GM21528 (cell line): ENCODE results near the gene BAZ2B.
A peak's percentile ranks its signal among the peaks of the same experiment; 100 is the strongest.
"Not testable (repeated sequence)": the region's sequence is repeated elsewhere in the genome, so short reads cannot be mapped to it uniquely, and the experiment has no call there.

Experiments used
- ATAC-seq: cut with Tn5 transposase; IDR thresholded peaks from one replicate; pipeline ENCODE4 v1.9.1; 2021; ENCODE audit warnings: mild to moderate bottlenecking, moderate library complexity; ENCODE audit not compliant: unreplicated experiment, low FRiP score

Gene BAZ2B

DNA sequence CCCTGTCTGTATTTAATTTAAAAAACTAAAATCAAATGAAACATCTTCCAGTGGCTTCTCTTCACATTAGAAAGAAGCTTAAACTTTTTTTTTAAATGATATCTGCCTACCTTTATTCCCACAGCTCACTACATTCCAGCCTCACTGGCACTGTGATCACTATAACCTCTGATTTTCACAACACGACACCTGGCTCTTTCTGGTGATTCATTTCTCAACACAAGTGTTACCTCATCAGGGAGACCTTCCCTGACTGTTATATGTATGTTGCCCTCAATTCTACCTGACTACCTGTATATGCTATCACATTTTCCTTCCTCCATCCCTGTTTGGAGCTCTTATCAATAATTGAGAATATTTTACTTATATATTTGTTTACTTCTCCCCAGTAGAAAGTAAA lies 76.6 kb downstream of the BAZ2B start:
- no peak for ATAC-seq

DNA sequence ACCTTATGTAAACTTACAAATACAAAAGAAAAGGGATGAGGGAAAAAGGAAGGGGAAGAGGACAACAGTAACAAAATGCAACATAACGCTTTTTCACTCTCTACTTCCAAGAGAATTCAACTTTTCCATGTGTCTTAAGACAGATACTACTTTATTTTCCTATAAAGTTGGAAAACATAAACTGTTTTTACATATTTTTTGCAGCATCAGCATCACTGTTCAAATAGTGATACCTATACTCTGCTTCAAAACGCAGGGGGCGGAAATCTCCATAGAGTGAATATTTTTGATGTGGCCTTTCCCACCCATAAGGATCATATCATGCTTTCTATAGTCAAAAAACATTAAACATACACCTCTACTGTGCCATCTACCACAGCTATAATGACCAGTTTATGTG lies 77.5 kb downstream of the BAZ2B start:
- ATAC-seq = no peak

DNA sequence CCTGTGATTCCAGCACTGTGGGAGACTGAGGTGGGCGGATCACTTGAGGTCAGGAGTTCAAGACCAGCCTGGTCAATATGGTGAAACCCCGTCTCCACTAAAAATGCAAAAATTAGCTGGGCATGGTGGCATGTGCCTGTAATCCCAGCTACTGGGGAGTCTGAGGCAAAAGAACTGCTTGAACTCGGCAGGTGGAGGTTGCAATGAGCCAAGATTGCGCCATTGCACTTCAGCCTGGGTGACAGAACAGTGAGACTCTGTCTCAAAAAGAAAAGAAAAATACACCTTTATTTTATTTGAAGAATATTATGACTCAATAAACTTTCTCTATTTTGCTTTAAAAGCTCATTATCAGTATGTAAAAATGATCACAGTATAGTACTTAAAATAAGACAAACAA lies 81.1 kb downstream of the BAZ2B start:
- ATAC-seq = not testable (repeated sequence)

DNA sequence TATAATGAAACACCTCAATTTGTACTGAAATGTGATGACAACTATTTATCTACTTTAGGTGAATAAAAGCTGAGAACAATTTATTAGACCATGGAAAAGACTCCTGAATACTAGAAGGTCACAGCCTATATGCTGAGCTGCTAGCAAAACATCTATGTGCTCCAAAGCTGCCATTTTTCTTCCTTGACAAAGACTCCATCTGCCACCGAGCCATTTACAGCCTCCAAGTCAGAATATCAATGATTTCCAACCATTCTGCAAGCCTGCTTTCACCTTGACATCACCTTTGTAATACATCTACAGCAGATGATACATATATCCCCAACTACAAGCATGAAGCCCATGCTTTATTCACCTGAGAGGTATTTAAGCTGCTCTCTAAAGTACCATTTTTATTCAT lies 84.9 kb downstream of the BAZ2B start:
- no peak for ATAC-seq

DNA sequence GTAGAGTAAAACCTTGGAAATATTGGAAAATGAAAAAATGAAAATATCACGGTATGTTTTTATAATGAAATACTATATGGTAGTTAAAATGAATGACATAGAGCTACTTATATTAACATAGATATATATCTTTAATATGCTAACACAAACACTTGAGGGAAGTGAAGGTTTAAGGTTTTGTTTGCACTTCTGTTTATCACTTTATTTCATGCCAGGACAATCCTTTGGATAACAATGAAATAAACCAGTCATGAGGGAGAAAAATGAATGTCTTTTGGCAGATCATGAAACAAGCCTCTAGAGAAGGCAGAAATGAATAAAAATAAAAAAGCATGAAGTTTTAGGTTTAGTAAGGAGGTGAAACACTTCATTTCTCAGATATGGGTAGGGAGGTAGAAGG lies 89.9 kb downstream of the BAZ2B start:
- ATAC-seq = no peak

DNA sequence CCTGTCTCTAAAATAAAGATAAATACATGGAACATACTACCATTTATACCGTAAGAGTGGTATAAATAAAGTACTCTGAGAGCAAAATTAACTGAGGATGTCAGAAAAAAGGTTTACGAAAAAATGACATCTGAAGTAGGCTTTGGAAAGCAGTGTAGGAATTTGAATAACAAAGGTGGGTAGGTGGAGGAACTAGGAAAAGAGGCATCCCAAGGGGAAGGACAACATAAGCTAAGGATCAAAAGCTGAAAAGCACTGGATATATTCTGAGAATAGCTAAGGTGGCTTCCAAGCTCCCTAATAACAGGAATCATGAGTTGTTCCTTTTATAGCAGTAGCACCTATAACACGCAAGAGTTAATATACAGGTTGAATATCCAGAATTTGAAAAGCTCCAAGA lies 91.3 kb downstream of the BAZ2B start:
- ATAC-seq = no peak

DNA sequence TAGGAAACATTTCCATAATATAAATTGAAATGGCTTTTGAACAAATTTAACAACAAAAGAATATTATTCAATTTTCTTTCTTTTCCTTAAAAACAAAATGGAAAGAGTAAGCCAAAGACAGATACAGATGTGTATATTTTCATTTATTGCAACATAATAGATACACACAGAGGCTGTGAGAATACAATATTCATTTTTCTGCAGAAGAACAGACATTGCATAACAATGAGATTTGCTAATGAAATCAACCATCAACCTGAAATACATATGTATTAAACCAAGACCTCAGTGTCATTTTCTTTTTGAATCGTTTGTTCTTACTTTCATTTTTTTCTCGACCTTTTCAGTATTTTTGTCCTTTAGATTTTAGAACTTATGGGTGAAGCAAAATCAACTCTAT lies 95.1 kb downstream of the BAZ2B start:
- ATAC-seq = no peak

DNA sequence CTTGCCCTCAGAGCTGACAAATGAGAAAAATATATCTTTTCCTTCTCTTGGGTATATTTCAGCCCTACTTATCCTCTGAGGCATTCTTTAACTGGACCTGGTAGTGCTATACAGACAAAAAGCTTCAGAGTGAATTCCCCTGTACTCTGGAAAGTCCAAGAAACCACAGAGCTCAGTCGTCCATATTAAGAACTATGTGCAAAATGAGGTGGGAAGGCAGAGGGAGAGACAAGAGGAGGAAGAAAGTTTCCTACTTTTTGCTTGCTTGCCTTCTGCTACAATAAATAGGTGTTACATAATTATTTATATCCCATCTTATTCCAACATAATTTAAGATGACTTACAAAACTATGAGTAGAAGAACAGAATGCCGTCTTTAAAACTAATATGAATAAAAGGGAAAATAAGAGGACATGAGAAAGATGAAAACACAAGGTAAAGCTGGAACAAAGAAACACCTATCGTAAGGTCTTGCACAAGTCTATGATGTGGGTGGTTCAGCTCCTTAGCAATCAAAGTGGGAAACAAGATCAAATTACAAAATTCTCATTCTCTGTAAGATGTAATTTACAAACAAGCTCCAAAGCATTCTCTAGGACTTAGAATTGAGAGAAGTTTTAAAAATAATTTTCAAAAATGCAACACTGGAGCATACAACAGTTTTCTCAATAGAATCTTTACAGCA lies 97.9 kb downstream of the BAZ2B start:
- no peak for ATAC-seq

DNA sequence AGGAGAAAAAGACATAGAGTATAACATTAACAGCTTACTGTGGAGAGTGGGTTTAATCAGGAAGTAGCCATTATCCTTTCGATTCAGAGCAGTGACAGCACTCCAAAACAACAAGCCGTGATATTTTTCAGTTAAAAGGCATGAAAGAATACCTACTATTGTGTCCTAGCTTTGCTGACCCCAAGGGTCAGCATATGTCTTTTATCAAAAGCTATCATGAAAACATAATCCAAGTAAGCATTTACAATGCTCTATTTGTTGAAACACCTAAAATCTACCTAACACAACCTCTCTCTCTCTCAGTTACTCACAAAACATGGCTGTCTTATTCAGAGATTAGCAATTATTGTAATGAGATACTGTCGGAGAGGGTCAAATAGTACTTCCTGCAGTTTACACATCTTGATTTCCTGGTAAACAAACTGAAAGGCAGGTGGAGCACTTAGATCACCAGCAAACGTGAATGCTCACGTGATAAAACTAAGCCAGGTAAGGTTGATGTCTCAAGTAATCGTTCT lies 100.0 kb downstream of the BAZ2B start:
- peak; percentile 92 for ATAC-seq

DNA sequence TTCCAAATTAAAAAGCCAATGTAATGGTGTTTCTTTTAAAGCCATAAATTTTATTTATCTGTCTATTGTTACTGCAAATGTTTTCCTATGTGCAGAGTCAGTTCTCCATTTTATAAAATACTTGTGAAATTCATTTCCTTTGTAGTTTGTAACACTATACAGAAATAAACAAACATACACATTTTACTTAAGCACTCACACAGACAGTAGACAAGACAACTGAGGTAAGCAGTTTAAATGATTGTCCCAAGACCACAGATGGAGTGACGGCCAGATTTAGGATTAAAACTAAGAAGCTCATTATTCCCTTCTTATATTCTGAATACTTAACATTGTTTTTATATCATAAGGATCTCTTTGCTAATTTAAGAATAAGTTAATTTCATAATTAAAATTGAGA lies 100.9 kb downstream of the BAZ2B start:
- no peak for ATAC-seq

DNA sequence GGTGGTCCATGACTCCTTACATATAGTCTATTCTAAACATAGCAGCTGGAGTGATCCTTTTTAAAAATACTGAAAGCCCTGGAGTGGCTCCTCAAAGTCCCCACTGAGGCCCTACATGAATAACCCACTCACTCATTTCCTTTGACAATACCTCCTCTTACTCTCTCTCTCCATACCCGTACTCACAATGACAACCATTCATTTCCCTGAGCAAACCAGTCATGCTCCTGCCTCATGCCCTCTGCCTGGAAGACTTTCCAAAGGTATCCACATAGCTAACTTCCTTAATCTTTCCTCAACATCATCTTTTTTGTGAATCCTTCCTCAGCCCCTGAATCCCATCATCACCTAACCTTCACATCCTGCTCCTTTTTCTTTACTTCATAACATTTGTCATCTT lies 102.6 kb downstream of the BAZ2B start:
- ATAC-seq = no peak

DNA sequence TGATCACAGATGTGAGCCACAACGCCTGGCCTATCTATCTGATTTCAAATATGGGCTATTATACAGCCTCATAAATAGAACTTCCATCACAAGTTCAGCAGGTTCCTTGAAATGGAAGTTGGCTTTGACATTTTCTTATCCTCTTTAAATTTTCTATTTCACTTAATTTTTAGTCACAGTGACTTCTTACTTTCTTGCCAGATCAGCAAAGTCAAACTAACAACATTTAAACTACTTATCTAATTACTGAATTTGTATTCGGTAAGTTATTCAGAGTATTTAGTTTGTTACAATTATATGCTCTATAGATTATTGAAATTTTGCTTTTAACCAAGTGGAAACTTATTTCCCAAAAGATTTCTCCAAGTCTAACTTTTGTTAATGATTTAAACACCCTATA lies 108.2 kb downstream of the BAZ2B start:
- ATAC-seq = no peak

DNA sequence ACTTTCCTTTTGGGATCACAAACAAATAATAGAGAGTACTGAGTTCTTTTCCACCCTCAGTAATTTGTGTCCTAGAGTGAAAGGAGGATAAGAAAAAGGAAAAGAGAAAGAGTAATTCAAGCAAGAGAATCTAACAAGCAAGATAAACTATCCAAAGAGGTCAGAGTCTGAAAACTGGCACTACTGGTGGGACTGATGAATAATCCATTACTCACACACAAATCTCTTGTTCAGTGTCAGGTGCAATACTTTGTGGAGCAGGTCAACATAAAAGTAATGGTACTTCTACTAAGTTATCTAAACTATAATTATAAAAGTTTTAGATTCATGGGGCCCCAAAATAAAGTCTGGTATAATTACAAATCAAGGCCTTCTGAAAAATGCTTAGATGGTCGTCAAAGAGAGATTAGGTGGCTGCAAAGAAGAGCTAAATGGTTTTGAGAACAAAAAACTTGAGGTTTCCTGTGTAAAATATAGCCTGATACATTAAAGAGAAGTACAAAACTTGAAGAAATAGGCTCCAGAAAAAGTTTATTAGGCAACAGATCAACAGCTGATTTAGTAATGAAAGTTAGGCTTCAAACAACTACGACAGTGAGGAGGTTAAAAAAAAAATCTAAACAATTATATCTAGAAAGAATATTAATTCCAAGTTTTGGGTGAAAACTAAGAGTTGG lies 109.4 kb downstream of the BAZ2B start:
- no peak for ATAC-seq

DNA sequence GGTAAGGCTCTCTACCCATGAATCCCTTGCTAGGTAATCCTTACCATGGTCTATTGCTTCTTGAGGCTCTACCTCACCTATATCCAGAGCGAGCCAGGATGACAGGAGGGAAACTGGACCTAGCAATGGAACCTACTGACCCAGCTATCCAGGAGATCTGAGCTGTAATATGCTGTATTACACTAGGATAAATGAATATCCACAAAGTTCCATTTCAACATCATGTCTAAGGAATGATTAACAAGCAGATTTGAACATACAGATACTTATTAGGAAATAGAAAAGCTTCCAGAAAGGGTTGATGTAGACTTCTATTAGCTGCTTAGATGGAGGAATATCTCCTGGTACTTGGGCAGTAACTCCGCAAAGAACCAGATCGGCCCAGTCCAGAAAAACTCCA lies 110.1 kb downstream of the BAZ2B start:
- no peak for ATAC-seq

DNA sequence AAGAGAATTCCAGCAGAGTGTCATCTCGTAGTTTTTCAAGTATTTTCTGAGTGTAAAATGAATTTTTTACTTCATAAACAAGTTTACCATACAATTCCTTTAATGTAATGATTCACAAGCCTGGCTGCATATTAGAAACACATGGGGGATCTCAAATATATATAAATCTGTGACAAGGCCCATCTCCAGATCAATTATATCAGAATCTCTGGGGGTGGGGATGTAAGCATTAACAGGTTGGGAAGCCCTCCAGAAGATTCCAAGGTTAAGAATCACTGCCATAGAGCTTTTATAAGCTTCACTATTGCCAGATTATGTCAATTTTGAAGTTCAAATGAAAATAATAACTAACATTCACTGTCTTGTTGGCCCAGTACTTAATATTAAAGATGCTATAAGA lies 111.2 kb downstream of the BAZ2B start:
- no peak for ATAC-seq

DNA sequence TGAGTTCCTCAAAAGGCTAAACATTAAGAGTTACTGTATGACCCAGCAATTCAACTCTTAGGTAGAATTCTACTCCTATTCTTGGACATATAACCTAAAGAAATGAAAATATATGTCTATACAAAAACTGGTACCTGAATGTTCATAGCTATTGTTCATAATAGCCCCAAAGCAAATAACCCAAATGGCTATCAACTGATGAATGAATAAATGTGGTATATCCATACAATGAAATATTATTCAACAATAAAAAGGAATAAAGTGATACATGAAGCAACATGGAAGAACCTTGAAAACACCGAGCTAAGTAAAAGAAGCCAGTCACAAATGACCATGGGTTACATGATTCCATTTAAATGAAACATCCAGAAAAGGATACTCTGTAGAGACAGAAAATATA lies 114.6 kb downstream of the BAZ2B start:
- no peak for ATAC-seq

DNA sequence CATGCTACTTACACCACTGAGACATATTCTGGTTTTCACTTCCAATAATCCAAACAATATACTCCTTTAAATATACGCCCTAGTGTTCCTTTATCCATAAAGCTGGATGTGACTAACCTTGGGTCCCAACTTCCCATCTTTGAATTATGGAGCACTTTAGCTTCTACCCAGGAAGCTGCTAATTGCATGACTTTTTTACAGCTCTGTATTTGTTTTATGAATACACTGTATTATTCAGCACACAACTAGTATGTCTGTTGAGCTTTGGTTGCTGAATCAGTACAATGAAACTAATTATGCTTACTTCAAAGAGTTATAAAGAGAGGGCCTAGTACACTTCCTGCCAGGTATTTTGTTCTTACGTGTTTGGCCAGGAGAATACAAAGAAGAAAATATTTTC lies 118.5 kb downstream of the BAZ2B start:
- ATAC-seq = no peak

DNA sequence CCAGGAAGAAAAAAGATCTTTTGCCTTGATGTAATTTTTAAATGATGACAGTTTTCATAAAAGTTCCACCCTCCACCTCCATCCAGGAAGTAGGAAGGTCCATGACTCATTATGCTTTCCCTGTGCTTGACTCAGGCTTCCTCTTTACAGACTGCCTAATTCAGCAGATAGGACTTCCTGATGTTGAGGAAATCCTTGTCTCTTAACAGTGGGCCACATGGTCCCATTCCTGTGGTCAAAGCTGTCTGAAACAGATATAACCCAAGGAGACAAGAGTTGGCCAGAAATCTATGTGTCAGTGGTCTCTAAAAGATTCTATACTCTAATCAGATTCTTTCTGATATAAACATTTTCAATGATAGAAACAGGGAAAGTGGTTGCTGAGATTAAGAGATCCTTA lies 119.1 kb downstream of the BAZ2B start:
- no peak for ATAC-seq

DNA sequence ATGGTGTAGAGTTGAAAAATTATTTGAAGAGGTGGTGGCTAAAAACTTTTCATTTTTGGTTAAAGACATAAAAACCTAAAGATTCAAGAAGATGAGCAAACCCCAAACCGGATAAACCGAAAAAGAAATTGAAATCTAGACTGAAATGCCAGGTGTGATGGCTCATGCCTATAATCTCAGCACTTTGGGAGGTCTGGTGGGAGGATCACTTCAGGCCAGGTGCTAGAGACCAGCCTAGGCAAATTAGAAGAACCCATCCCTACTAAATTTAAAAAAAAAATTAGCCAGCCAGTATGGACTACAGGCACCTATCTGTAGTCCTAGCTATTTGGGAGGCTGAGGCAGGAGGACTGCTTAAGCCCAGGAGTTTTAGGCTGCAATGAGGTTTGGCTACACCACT lies 126.9 kb downstream of the BAZ2B start:
- ATAC-seq = no peak

DNA sequence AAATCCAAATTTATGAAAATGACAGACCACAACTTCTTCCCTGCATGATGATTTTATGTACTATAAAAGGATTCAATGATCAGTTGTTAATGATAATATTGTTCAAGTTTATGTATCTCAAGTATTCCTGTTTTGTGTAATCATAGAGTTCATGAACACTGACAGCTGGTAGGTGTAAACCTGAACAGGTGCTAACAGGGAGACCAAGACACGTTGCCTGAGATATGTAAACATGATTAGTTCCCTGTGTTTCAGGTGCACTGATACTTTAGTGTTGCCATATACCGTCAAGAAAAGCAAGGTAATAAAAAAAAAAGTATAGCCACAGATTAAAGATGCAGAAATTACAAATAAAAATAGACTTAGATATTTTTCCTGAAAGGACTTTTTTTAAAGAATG lies 131.8 kb downstream of the BAZ2B start:
- ATAC-seq = no peak

DNA sequence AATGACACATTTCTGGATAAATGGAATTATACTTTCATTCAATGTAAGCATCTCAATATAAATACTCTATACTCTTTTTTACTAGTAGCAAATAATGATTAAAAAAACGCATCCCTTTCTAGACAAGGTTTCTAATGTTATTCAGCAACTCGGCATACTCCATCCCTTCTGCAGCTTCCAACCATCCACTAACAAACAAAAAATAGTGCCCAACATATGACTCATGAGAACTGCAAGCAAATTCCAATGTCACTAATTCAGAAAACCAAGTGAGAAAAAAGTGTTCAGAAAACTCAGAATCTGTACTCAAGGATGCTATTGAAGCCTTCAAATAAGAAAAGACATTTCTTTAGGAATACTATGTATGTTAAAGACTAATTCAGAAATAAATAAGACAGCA lies 140.0 kb downstream of the BAZ2B start:
- no peak for ATAC-seq

DNA sequence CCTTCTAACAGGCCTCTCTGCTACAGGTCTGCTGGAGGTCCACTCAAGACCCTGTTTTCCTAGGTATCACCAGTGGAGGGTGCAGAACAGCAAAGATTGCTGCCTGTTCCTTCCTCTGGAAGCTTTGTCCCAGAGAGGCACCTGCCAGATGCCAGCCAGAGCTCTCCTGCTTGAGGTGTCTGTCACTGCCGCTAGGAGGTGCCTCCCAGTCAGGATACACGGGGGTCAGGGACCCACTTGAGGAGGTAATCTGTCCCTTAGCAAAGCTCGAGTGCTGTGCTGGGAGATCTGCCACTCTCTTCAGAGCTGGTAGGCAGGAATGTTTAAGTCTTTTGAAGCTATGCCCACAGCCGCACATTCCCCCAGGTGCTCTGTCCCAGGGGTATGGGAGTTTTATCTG lies 140.6 kb downstream of the BAZ2B start:
- ATAC-seq = no peak
